MV-4-11 (cell line): ENCODE results near the gene ARHGEF37.
"Not testable (repeated sequence)": the region's sequence is repeated elsewhere in the genome, so short reads cannot be mapped to it uniquely, and the experiment has no call there.

Experiments
- DNase-seq: peaks from one replicate; lab custom pipeline; 2025; lab: John Stamatoyannopoulos, UW

ARHGEF37 gene

GRCh38 chr5:149567226-149567625 lies 14.1 kb upstream of the ARHGEF37 start:
- DNase-seq: no peak

GRCh38 chr5:149572170-149572569 lies 9.1 kb upstream of the ARHGEF37 start:
- no peak for DNase-seq

GRCh38 chr5:149572576-149573231 lies 8.6 kb upstream of the ARHGEF37 start:
- no peak for DNase-seq

- DNase-seq: no peak
Measured at GRCh38 chr5:149575131-149575530, 6.2 kb upstream of the ARHGEF37 start.

GRCh38 chr5:149576021-149576420 lies 5.3 kb upstream of the ARHGEF37 start:
- DNase-seq: no peak

GRCh38 chr5:149578896-149579295 lies 2.4 kb upstream of the ARHGEF37 start:
- no peak for DNase-seq

GRCh38 chr5:149580808-149581191 lies 498 bp upstream of the ARHGEF37 start:
- no peak for DNase-seq

GRCh38 chr5:149581931-149582768 lies 852 bp downstream of the ARHGEF37 start:
- DNase-seq: no peak

- no peak for DNase-seq
Measured at GRCh38 chr5:149583394-149583793, 2.1 kb downstream of the ARHGEF37 start.

GRCh38 chr5:149584121-149584520 lies 2.8 kb downstream of the ARHGEF37 start:
- peak; percentile 9 for DNase-seq

GRCh38 chr5:149585910-149586309 lies 4.6 kb downstream of the ARHGEF37 start:
- no peak for DNase-seq

- no peak for DNase-seq
Measured at GRCh38 chr5:149586708-149587318, 5.5 kb downstream of the ARHGEF37 start.

- DNase-seq: peak; percentile 58
Measured at GRCh38 chr5:149588936-149589335, 7.6 kb downstream of the ARHGEF37 start.

- DNase-seq: no peak
Measured at GRCh38 chr5:149593370-149593769, 12.1 kb downstream of the ARHGEF37 start.

- no peak for DNase-seq
Measured at GRCh38 chr5:149594206-149594895, 13.1 kb downstream of the ARHGEF37 start.

- DNase-seq: not testable (repeated sequence)
Measured at GRCh38 chr5:149595105-149595504, 13.8 kb downstream of the ARHGEF37 start.

- peak; percentile 2 for DNase-seq
Measured at GRCh38 chr5:149596712-149597111, 15.4 kb downstream of the ARHGEF37 start.

GRCh38 chr5:149597618-149598017 lies 16.3 kb downstream of the ARHGEF37 start:
- DNase-seq: no peak

- DNase-seq: not testable (repeated sequence)
Measured at GRCh38 chr5:149598234-149598633, 16.9 kb downstream of the ARHGEF37 start.

GRCh38 chr5:149598966-149599365 lies 17.7 kb downstream of the ARHGEF37 start:
- DNase-seq: no peak

- no peak for DNase-seq
Measured at GRCh38 chr5:149599375-149599774, 18.1 kb downstream of the ARHGEF37 start.

GRCh38 chr5:149600932-149601331 lies 19.6 kb downstream of the ARHGEF37 start:
- DNase-seq: no peak
